ENCODE results near the gene DDOST.

The DDOST gene

DNA sequence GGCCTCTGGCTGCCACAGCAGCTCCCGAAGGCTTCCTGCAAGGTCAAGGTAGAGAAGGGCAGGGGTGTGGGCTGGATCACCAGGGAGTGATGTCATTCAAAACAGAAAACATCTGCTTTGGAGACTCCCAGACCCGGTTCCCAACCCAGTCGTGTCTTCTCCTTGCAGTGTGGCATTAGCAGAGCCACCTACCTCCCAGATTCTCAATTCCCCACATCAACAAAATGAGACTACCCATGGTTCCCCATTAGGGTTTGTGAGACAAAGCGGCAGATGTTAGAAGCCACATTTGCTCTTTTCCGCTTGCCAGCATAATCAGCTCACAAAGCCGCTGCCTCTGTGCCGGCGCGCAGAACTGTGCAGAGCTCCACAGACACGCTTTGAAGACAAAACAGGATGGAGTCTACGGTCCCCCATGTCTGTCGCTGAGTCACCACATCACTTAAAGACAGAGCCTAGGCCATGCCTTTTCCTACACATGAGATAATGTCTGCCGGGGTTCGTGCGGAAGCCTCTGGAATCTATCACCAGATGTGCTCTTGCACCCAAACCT lies 44.1 kb upstream of the DDOST start:
- CTCF ChIA-PET: no interaction called here

DNA sequence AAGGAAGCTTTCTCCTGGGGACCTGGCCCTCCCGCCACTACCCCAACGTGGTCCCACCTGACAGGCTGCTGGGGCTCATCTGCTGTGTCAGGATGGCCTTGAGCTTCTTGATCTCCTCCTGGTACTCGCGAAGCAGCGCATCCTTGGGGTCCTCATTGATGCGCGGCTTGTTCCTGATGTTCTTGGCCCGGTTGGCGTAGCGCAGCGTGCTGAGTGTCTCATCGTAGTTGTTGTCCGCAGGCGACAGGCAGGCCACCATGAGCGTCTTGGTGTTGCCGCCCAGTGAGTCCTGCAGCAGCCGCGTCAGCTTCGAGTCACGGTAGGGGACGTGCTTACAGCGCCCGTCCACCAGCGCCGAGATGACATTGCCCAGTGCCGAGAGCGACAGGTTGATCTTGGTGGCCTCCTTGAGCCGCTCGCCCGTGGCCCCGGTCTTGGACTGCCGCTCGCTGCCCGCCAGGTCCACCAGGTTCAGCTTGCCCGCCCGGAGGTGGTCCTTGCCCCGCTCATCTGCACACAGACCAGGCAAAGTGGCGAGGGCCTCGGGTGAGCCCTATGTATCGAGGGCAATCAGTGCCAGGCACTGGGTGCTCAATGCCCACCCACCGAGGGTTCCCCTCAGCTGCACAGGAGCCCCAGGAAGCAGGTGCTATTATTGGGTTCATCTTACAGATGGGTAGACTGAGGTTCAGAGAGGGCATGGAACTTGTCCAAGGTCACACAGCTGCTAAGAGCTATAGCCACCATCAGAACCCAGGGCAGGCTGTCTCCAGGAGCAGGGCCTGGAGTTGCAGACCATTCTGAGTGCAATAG lies 43.4 kb upstream of the DDOST start:
- CTCF ChIA-PET: no interaction called here

More for the DNA sequence above, 44.1 kb upstream of the DDOST start:
- POLR2A ChIA-PET (ENCODE audit: low non-redundant PET): no interaction called here
- no peak overlapping the region for H3K27ac ChIP-seq
- no peak for DNase-seq (ENCODE audit: low spot score)
- TF ChIP-seq, protein P1, sequence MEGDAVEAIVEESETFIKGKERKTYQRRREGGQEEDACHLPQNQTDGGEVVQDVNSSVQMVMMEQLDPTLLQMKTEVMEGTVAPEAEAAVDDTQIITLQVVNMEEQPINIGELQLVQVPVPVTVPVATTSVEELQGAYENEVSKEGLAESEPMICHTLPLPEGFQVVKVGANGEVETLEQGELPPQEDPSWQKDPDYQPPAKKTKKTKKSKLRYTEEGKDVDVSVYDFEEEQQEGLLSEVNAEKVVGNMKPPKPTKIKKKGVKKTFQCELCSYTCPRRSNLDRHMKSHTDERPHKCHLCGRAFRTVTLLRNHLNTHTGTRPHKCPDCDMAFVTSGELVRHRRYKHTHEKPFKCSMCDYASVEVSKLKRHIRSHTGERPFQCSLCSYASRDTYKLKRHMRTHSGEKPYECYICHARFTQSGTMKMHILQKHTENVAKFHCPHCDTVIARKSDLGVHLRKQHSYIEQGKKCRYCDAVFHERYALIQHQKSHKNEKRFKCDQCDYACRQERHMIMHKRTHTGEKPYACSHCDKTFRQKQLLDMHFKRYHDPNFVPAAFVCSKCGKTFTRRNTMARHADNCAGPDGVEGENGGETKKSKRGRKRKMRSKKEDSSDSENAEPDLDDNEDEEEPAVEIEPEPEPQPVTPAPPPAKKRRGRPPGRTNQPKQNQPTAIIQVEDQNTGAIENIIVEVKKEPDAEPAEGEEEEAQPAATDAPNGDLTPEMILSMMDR (conservative IDR thresholded peaks at IDR 0.05; ENCODE audit: low read depth): no peak

DNA sequence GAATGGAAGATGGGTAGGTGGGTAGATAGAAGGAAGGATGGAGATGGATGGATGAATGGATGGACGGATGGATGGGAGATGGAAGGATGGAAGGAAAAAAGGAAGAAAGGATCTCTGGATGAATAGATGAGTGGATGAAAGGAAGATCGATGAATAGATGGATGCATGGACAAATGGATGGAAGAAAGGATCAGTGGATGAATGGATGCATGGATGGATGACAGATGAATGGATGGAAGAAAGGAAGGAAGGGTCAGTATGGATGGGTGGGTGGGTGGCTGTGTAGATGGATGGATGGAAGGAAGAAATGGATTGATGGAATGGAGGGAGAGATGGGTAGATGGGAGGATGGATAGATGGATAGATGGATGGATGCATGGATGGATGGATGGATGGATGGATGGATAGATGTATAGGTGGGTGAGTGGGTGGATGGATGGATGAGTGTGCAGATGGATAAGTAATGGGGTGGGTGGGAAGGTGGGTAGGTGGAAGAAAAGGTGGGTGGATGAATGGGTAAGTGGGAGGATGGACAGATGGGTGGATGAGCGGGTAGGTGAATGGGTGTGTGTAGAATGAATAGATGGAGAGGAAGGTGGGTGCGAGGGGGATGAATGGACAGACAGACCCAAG lies 42.1 kb upstream of the DDOST start:
- H3K27ac ChIP-seq: no peak overlapping the region
- POLR2A ChIA-PET (ENCODE audit: low non-redundant PET): no interaction called here
- TF ChIP-seq, protein P1 (conservative IDR thresholded peaks at IDR 0.05; ENCODE audit: low read depth): no peak
- CTCF ChIA-PET: interaction anchor here (0.6 kb wide), 1 partner anchor 16 kb away, joined by 3 read pairs; no protein-coding TSS in a partner anchor
- no peak for DNase-seq (ENCODE audit: low spot score)

More for the DNA sequence above, 43.4 kb upstream of the DDOST start:
- no peak overlapping the region for H3K27ac ChIP-seq
- TF ChIP-seq, protein P1 (conservative IDR thresholded peaks at IDR 0.05; ENCODE audit: low read depth): no peak
- POLR2A ChIA-PET (ENCODE audit: low non-redundant PET): no interaction called here
- no peak for DNase-seq (ENCODE audit: low spot score)

DNA sequence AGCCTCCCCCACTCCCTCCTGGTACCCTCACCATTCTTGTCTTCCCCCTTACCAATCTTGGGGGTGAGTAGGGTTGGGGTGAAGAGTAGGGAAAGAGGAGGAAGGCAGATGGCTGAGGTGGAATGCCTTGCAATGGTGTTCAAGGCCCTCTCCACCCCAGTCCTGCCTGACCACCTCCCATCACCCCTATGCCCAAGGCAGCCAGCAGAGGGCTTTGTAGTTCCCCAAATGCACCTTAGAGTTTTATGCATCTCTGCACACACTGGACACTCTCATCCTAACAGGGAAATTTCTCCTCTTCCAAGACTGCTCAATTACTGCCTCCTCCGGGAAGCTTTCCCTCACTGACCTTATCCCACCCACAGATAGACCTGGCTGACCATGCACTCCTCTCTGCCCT lies 41.2 kb upstream of the DDOST start:
- CTCF ChIA-PET: interaction anchor here (0.6 kb wide), 1 partner anchor 17 kb away, joined by 3 read pairs; no protein-coding TSS in a partner anchor

DNA sequence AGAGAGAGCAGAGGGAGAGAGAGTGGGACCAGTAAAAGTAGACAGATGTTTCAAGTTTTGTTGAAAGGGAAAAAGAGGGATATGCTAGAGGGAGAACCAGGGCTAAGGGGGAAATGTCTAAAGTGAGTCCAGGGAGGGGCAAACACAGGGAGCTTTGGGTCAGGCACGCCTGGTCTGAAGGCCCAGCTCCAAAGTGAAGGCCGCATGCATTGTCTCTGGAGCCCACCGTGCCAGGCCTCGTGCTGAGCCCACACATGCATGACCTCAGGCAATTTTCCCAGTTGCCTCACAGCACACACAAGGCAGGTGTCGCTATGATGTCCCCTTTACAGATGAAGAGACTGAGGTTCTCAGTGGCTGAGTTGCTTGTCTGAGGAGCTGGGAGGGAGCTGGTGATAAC lies 40.7 kb upstream of the DDOST start:
- H3K27ac ChIP-seq: no peak overlapping the region
- CTCF ChIA-PET: no interaction called here
- TF ChIP-seq, protein P1 (conservative IDR thresholded peaks at IDR 0.05; ENCODE audit: low read depth): no peak
- POLR2A ChIA-PET (ENCODE audit: low non-redundant PET): no interaction called here
- no peak for DNase-seq (ENCODE audit: low spot score)

More for the DNA sequence above, 41.2 kb upstream of the DDOST start:
- POLR2A ChIA-PET (ENCODE audit: low non-redundant PET): no interaction called here
- TF ChIP-seq, protein P1 (conservative IDR thresholded peaks at IDR 0.05; ENCODE audit: low read depth): no peak
- no peak overlapping the region for H3K27ac ChIP-seq
- DNase-seq (ENCODE audit: low spot score): no peak

DNA sequence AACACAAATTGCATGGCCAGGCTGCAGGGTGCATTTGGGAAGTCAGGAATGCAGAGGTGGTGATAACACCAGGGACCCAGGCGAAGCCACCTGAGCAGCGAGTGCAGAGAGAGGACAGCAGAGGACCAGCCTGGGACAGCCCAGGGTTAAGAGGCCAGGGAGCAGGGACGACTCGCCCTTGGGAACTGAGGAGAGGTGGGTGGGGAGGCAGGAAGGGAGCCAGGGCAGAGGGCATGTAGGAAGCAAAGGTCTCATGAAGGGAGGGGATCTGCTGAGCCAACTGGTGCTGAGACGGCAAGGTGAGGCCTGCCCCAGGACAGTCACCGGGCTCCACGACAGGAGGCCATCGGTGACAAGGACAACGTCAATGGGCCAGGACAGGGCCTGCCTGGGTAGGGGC lies 40.3 kb upstream of the DDOST start:
- ChIA-PET POLR2A (ENCODE audit: low non-redundant PET) (no interaction called here), CTCF (no interaction called here)
- no peak overlapping the region for H3K27ac ChIP-seq
- DNase-seq (ENCODE audit: low spot score): no peak
- TF ChIP-seq, protein P1 (conservative IDR thresholded peaks at IDR 0.05; ENCODE audit: low read depth): no peak
